Peyer's patch (tissue), 4 donors: ENCODE measurements around the gene COLGALT1. TPM values are rescaled to one million over a fixed set of nuclear protein-coding genes. Genes with fewer than 3 reads are reported as not detected.
"Not testable (repeated sequence)": the region's sequence is repeated elsewhere in the genome, so short reads cannot be mapped to it uniquely, and the experiment has no call there.

Experiments used
- DNase-seq, 3 donors: peaks; one replicate each; pipeline ENCODE4 v3.0.0-alpha.2; 2017 to 2019
- H3K27ac ChIP-seq, 4 donors: fragments of 200-600 bp; sonication (generic); one replicate each; pipeline ENCODE4 v1.5.1; 2016 to 2019
- H3K27me3 ChIP-seq, 2 donors: fragments of 200-600 bp; sonication (generic); one replicate each; pipeline ENCODE4 v1.5.1; 2019
- H3K36me3 ChIP-seq, 3 donors: fragments of 200-600 bp; sonication (generic); one replicate each; pipeline ENCODE4 v1.5.1; 2016 to 2019
- H3K4me1 ChIP-seq, 4 donors: fragments of 200-600 bp; sonication (generic); one replicate each; pipeline ENCODE4 v1.5.1; 2016 to 2019
- H3K4me3 ChIP-seq, 4 donors: fragments of 200-600 bp; sonication (generic); 1 replicate in 3 of 4; 2 replicates in 1 of 4; pipeline ENCODE4 v1.5.1; 2016 to 2019; ENCODE audit warnings: mild to moderate bottlenecking in 1 of 4
- H3K9me3 ChIP-seq, 4 donors: fragments of 200-600 bp; sonication (generic); one replicate each; pipeline ENCODE4 v1.5.1; 2016 to 2019; ENCODE audit warnings: mild to moderate bottlenecking in 1 of 4
- CTCF ChIP-seq, 6 experiments: fragments of 450-650 bp in 4 of 6; fragments of 200-600 bp in 2 of 6; sonication (generic) in 1 of 6; IDR thresholded peaks; one replicate each; pipeline ENCODE4 v1.5.1; 2017 to 2019; ENCODE audit warnings: antibody characterized with exemption in 6 of 6, mild to moderate bottlenecking in 3 of 6, moderate library complexity in 1 of 6
- POLR2A ChIP-seq, 2 donors: fragments of 450-650 bp; IDR thresholded peaks; one replicate each; pipeline ENCODE4 v1.5.1; 2017; ENCODE audit warnings: antibody characterized with exemption in 2 of 2, mild to moderate bottlenecking in 2 of 2, moderate library complexity in 2 of 2
- total RNA-seq, 4 donors: library from RNA; depleted of rRNA; stranded (reverse); fragments of >200 nt; gene quantifications; one replicate each; pipeline ENCODE4 v1.1.0, GENCODE V29; 2016

Gene COLGALT1
- total RNA-seq, 4 donors from 2014 or later = 24.7 to 79.2 (median 48.9) TPM

DNA sequence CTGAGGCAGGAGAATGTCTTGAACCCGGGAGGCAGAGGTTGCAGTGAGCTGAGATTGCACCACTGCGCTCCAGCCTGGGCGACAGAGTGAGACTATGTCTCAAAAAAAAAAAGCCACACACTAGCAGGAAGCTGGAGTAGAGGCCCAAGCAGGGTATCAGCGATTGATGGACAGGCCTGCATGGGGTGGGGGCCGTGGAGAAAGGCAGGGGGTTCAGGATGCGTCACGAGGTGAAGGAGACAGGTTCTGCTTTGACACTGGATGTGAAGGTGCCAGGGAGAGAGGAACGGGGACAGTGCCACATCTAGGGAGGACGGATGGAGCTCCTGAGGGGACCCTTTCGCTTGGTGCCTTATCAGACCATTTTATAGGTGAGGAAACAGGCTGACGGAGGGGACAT is 7.1 kb downstream of the COLGALT1 start:
- H3K4me3 ChIP-seq = no peak overlapping the region
- H3K27me3 ChIP-seq = no peaks in the 10 kb centered on the region
- no peak for DNase-seq
- no peaks in the 10 kb centered on the region for H3K9me3 ChIP-seq
- H3K36me3 ChIP-seq = peaks cover 0 to 79% (median 0%) of the 10 kb centered on the region in 3 donors
- peak overlapping the region in 1 of 4 donors; percentile 4 for H3K27ac ChIP-seq
- H3K4me1 ChIP-seq = peaks cover 0 to 4% (median 0%) of the 10 kb centered on the region in 4 donors
- TF ChIP-seq POLR2A (IDR thresholded peaks at IDR 0.05) (no peak), CTCF (IDR thresholded peaks at IDR 0.05) (no peak)

- no peak for TF ChIP-seq CTCF (IDR thresholded peaks at IDR 0.05)
- TF ChIP-seq POLR2A (IDR thresholded peaks at IDR 0.05) = no peak
- H3K36me3 ChIP-seq = peaks cover 0 to 76% (median 0%) of the 10 kb centered on the region in 3 donors
Observed at GRCh38 chr19:17564781-17565180, 9.3 kb downstream of the COLGALT1 start.

GRCh38 chr19:17565611-17566010 is 10.2 kb downstream of the COLGALT1 start:
- Histone ChIP-seq H3K4me1 (no peaks in the 10 kb centered on the region), H3K27ac (no peak overlapping the region), H3K36me3 (peaks cover 0 to 77% (median 0%) of the 10 kb centered on the region in 3 donors), H3K9me3 (no peaks in the 10 kb centered on the region), H3K27me3 (no peaks in the 10 kb centered on the region), H3K4me3 (no peak overlapping the region)
- DNase-seq = no peak
- TF ChIP-seq CTCF (IDR thresholded peaks at IDR 0.05) (no peak), POLR2A (IDR thresholded peaks at IDR 0.05) (no peak)

More at GRCh38 chr19:17564781-17565180, 9.3 kb downstream of the COLGALT1 start:
- Histone ChIP-seq H3K27me3 (no peaks in the 10 kb centered on the region), H3K9me3 (no peaks in the 10 kb centered on the region), H3K4me1 (peaks cover 0 to under 1% (median 0%) of the 10 kb centered on the region in 4 donors), H3K4me3 (no peak overlapping the region), H3K27ac (no peak overlapping the region)
- no peak for DNase-seq

- H3K4me1 ChIP-seq = no peaks in the 10 kb centered on the region
- TF ChIP-seq POLR2A (IDR thresholded peaks at IDR 0.05) (no peak), CTCF (IDR thresholded peaks at IDR 0.05) (no peak)
- no peak for DNase-seq
- H3K27ac ChIP-seq = no peak overlapping the region
- H3K9me3 ChIP-seq = no peaks in the 10 kb centered on the region
- peaks cover 0 to 78% (median 0%) of the 10 kb centered on the region in 3 donors for H3K36me3 ChIP-seq
- H3K27me3 ChIP-seq = no peaks in the 10 kb centered on the region
- H3K4me3 ChIP-seq = no peak overlapping the region
Observed at GRCh38 chr19:17567940-17568339, 12.5 kb downstream of the COLGALT1 start.

- H3K27ac ChIP-seq, DNase-seq: not testable (repeated sequence)
Observed at GRCh38 chr19:17570291-17570690, 14.8 kb downstream of the COLGALT1 start.

DNA sequence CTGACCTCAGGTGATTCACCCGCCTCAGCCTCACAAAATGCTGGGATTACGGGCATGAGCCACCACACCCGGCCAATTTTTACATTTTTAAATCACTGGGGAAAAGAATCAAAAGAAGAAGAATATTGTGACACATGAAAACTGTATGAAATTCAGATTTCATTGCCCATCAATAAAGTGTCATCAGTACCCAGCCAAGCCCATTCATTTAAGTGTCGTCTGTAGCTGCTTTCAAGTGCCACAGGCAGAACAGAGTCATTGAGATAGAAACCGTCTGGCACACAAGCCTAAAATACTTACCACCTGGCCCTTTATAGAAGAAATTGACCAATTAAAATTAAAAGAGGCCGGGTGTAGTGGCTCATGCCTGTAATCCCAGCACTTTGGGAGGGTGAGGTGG is 15.3 kb downstream of the COLGALT1 start:
- TF ChIP-seq CTCF (IDR thresholded peaks at IDR 0.05) (no peak), POLR2A (IDR thresholded peaks at IDR 0.05) (no peak)
- no peaks in the 10 kb centered on the region for H3K4me1 ChIP-seq
- H3K4me3 ChIP-seq = no peak overlapping the region
- no peak for DNase-seq
- no peak overlapping the region for H3K27ac ChIP-seq
- no peaks in the 10 kb centered on the region for H3K27me3 ChIP-seq
- peaks cover 0 to 60% (median 0%) of the 10 kb centered on the region in 3 donors for H3K36me3 ChIP-seq
- H3K9me3 ChIP-seq = no peaks in the 10 kb centered on the region

More at GRCh38 chr19:17570291-17570690, 14.8 kb downstream of the COLGALT1 start:
- not testable (repeated sequence) for H3K27me3 ChIP-seq, H3K4me3 ChIP-seq, H3K9me3 ChIP-seq, H3K4me1 ChIP-seq
- H3K36me3 ChIP-seq = peaks cover 0 to 63% (median 0%) of the 10 kb centered on the region in 3 donors
